HL-60/S4 (cell line): Measurements from ENCODE around the gene MUTYH.

Experiments used
- in situ Hi-C: fragments of 300-500 bp; cut with MboI; formaldehyde crosslinking; loops from 2 replicates; pipeline ENCODE4 v1.14.3; 2022; ENCODE audit warnings: low sequenced_read_pairs

The MUTYH gene

GRCh38 chr1:45282351-45282750, 57.9 kb downstream of the MUTYH start:
- in situ Hi-C loops: no loop called here
